CD4-positive, alpha-beta T cell treated with Interleukin-10 for 1 hour (primary cell): ENCODE measurements around the gene STK39.
"Not testable (repeated sequence)": the region's sequence is repeated elsewhere in the genome, so short reads cannot be mapped to it uniquely, and the experiment has no call there.

Experiments
- DNase-seq: peaks from one replicate; pipeline ENCODE4 v3.0.0-alpha.2; 2020

The STK39 gene

GRCh38 chr2:168247341-168248261 is at the start of gene STK39:
STK39 (minus strand) TSS chr2:168247595; CDS start chr2:168247435, 160 bp downstream.
- DNase-seq, result peak; percentile 82

GRCh38 chr2:168295051-168295450 is 47.7 kb upstream of the STK39 start:
- DNase-seq, result no peak

GRCh38 chr2:168294409-168294808 is 47.0 kb upstream of the STK39 start:
- no peak for DNase-seq

GRCh38 chr2:168293766-168294165 is 46.4 kb upstream of the STK39 start:
- DNase-seq, result no peak

GRCh38 chr2:168290391-168290790 is 43.0 kb upstream of the STK39 start:
- no peak for DNase-seq

- no peak for DNase-seq
These were observed 42.5 kb upstream of the STK39 start for GRCh38 chr2:168289880-168290279.

- DNase-seq, result no peak
These were observed 39.1 kb upstream of the STK39 start for GRCh38 chr2:168286535-168286934.

- DNase-seq, result no peak
These were observed 31.1 kb upstream of the STK39 start for GRCh38 chr2:168278424-168278888.

GRCh38 chr2:168277276-168277675 is 29.9 kb upstream of the STK39 start:
- no peak for DNase-seq

GRCh38 chr2:168272225-168272624 is 24.8 kb upstream of the STK39 start:
- DNase-seq, result no peak

GRCh38 chr2:168262926-168263325 is 15.5 kb upstream of the STK39 start:
- not testable (repeated sequence) for DNase-seq

- no peak for DNase-seq
These were observed 9.1 kb upstream of the STK39 start for GRCh38 chr2:168256448-168256847.

GRCh38 chr2:168255866-168256265 is 8.5 kb upstream of the STK39 start:
- no peak for DNase-seq

GRCh38 chr2:168255103-168255502 is 7.7 kb upstream of the STK39 start:
- DNase-seq, result no peak

GRCh38 chr2:168254158-168254935 is 7.0 kb upstream of the STK39 start:
- DNase-seq, result no peak

- no peak for DNase-seq
These were observed 6.0 kb upstream of the STK39 start for GRCh38 chr2:168253379-168253778.

- DNase-seq, result no peak
These were observed 5.6 kb upstream of the STK39 start for GRCh38 chr2:168252976-168253375.

GRCh38 chr2:168246483-168247340 is 683 bp downstream of the STK39 start:
- peak; percentile 86 for DNase-seq

GRCh38 chr2:168246072-168246482 is 1.3 kb downstream of the STK39 start:
- no peak for DNase-seq

GRCh38 chr2:168245074-168245825 is 2.1 kb downstream of the STK39 start:
- peak; percentile 19 for DNase-seq

- DNase-seq, result peak; percentile 52
These were observed 3.1 kb downstream of the STK39 start for GRCh38 chr2:168244318-168244717.

- DNase-seq, result no peak
These were observed 4.3 kb downstream of the STK39 start for GRCh38 chr2:168243061-168243460.
